Measurements from ENCODE around the gene DMAC2L. TPM values are rescaled to one million over a fixed set of nuclear protein-coding genes. Genes with fewer than 3 reads are reported as not detected.

DMAC2L gene
- 5.0 and 8.6 TPM in 2 replicates for total RNA-seq

GRCh38 chr14:50311972-50312733, at the start of gene DMAC2L, which contains the start of gene L2HGDH:
Gene DMAC2L (plus strand): TSS chr14:50312324. CDS start chr14:50321488, 9,164 bp downstream.
Gene L2HGDH (minus strand): TSS chr14:50312229. CDS start chr14:50312150, 79 bp downstream.

Other genes starting within 250 kb of the DMAC2L start
- 7.1 and 7.7 TPM in 2 replicates for gene VCPKMT, start 195.8 kb upstream of the DMAC2L start, total RNA-seq
- gene SOS2, start 80.7 kb upstream of the DMAC2L start, total RNA-seq, result 22.1 and 22.9 TPM in 2 replicates
- gene L2HGDH, start 95 bp upstream of the DMAC2L start, total RNA-seq, result 3.6 and 4.6 TPM in 2 replicates
- 4.1 and 7.4 TPM in 2 replicates for gene CDKL1, start 84.6 kb downstream of the DMAC2L start, total RNA-seq
- 60.0 and 83.5 TPM in 2 replicates for gene MAP4K5, start 220.2 kb downstream of the DMAC2L start, total RNA-seq
- 5.6 and 5.7 TPM in 2 replicates for gene ATL1, start 247.8 kb downstream of the DMAC2L start, total RNA-seq

All from smooth muscle cell of the umbilical artery (primary cell).